IMR-90 (cell line): ENCODE results near the gene COL19A1. TPM values are rescaled to one million over a fixed set of nuclear protein-coding genes. Genes with fewer than 3 reads are reported as not detected.

Source experiments
- microRNA-seq, 2 experiments: library from miRNA; stranded (forward) in 1 of 2; unstranded in 1 of 2; fragments of 10-50 nt in 1 of 2; fragments of <30 nt in 1 of 2; gene quantifications in 1 of 2; microRNA quantifications in 1 of 2; one replicate each; pipeline versions ENCODE3 to v1.1.0; 2013 to 2020; ENCODE audit not compliant: insufficient read depth in 1 of 2, insufficient read length in 1 of 2, unreplicated experiment in 1 of 2
- polyA plus RNA-seq, 3 experiments: library from polyadenylated mRNA; depleted of rRNA; stranded (reverse); fragments of >200 nt; gene quantifications; 2 replicates each; pipeline ENCODE4 v1.2.3, GENCODE V29; 2012; ENCODE audit warnings: low replicate concordance in 1 of 3
- small RNA-seq, 5 experiments: library from RNA; depleted of rRNA; stranded (forward); fragments of <200 nt; gene quantifications; one replicate each; pipeline ENCODE3, GENCODE V24; 2012
- total RNA-seq: library from RNA; depleted of rRNA; stranded (reverse); fragments of >200 nt; gene quantifications from 2 replicates; pipeline ENCODE4 v1.2.3, GENCODE V29; 2012; rRNA removed

The COL19A1 gene
- total and polyA plus RNA-seq, 2 of the 4 experiments (the other 2 are of a cell fraction): under 0.01 TPM; not detected in 1

Small RNA genes within 50 kb of the gene (microRNA-seq; reads per million reads assigned to microRNA genes)
- gene RPL37P15 (ENCODE audit: insufficient read depth, insufficient read length): not detected

Small RNA genes within 50 kb of the gene (small RNA-seq; reads per million reads assigned to genes)
- gene RPL37P15: 0 reads per million in 5 experiments

Other genes starting within 250 kb of the COL19A1 start
- 3.9 and 12.8 TPM in 2 replicates for gene LMBRD1, start 69.5 kb upstream of the COL19A1 start, total RNA-seq
- gene LMBRD1, start 69.5 kb upstream of the COL19A1 start, polyA plus RNA-seq (2012; rRNA removed): 6.7 and 8.7 TPM in 2 replicates